ENCODE measurements around the gene FAM20A. TPM values are rescaled to one million over a fixed set of nuclear protein-coding genes. Genes with fewer than 3 reads are reported as not detected.

FAM20A gene
- total and polyA plus RNA-seq, 2 of the 8 experiments (the other 6 are each of a cell fraction or from before 2014, with no cell fraction given) = 3.6 to 11.9 TPM

DNA sequence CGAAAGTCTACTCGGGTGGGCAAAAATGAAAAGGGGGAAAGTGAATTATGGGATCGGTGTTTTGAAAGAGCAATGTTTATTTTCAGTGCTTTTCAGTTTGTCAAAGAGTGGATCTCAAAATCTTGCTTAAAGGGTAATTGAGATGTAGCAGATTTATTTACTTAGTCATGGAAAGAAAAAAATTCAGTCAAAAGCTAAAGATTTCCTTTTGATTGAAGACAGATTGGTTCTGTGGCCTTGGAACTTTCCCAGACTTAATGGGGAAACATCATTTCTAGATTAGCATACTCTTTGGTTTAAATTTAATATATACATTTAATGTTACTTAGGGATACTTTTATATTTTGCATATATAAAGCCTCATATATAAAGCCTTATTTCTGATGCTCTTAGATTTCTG, 68.3 kb downstream of the FAM20A start:
- no peak overlapping the region for H4K8ac ChIP-seq (ENCODE audit: extremely low read depth, insufficient read depth, low read length)
- no peak overlapping the region for H3K18ac ChIP-seq (ENCODE audit: extremely low read depth, low read length)
- peaks cover 6 to 80% (median 36%) of the 10 kb centered on the region in 4 experiments for H3K36me3 ChIP-seq (ENCODE audit: control insufficient read depth in 2 of 4, insufficient read depth in 4 of 4, low read length in 3 of 4)
- POLR2A ChIA-PET (ENCODE audit: partially characterized antibody) = no interaction called here
- no peak overlapping the region for H2AK5ac ChIP-seq (ENCODE audit: low read depth, low read length)
- no peak overlapping the region for H2BK120ac ChIP-seq (replicated peaks; ENCODE audit: low read depth, low read length)
- no peak overlapping the region for H3K4me2 ChIP-seq (ENCODE audit: insufficient read depth in 1 of 2, low read depth in 2 of 2, low read length in 2 of 2)
- H2BK20ac ChIP-seq (ENCODE audit: low read length) = no peak overlapping the region
- no peak overlapping the region for H3K56ac ChIP-seq (replicated peaks; ENCODE audit: insufficient read length, low read depth, low read length)
- no peaks in the 10 kb centered on the region for H3K79me2 ChIP-seq (ENCODE audit: control insufficient read depth in 1 of 2, insufficient read depth in 2 of 2, low read length in 2 of 2)
- no peak overlapping the region for H4K5ac ChIP-seq (ENCODE audit: insufficient read length, low read depth, low read length)
- H3K4ac ChIP-seq (replicated peaks; ENCODE audit: insufficient read length, low read depth, low read length) = no peak overlapping the region
- 82% methylated on average over 3 of the region's 3 CpGs; no CpG with 5 or more reads in 1 of the 2 experiments for WGBS, 2 experiments (ENCODE audit: extremely low coverage in 1 of 2, insufficient coverage in 1 of 2, insufficient read length in 1 of 2, insufficient replicate concordance in 2 of 2, low coverage in 1 of 2, low lambda C conversion rate in 2 of 2, missing lambda C conversion rate in 1 of 2)
- no peak overlapping the region for H3K23ac ChIP-seq (ENCODE audit: insufficient read length)
- CTCF ChIA-PET (ENCODE audit: partially characterized antibody) = interaction anchor here (0.6 to 1.8 kb wide), 8 partner anchors 8 to 1082 kb away, joined by 3 to 21 read pairs (median 5); no protein-coding TSS in a partner anchor
- DNase-seq (ENCODE audit: low read depth in 1 of 2, low spot score in 2 of 2) (no peak), FAIRE-seq (no peak)
- H3K23me2 ChIP-seq (ENCODE audit: low read depth, low read length) = no peaks in the 10 kb centered on the region
- TF ChIP-seq JUN (IDR thresholded peaks at IDR 0.05; ENCODE audit: low read depth, low read length) (no peak), EGR1 (IDR thresholded peaks at IDR 0.05; ENCODE audit: borderline replicate concordance, low read depth, low read length) (no peak), SUZ12 (IDR thresholded peaks at IDR 0.05; ENCODE audit: low read length) (no peak), HDAC6 (IDR thresholded peaks at IDR 0.05; ENCODE audit: low read depth, low read length) (no peak), SAP30 (IDR thresholded peaks at IDR 0.05; ENCODE audit: insufficient read depth, insufficient replicate concordance, low read length) (no peak), SP4 (IDR thresholded peaks at IDR 0.05; ENCODE audit: low read length) (no peak), NRF1 (IDR thresholded peaks at IDR 0.05; ENCODE audit: low read depth, low read length) (no peak), SIX5 (IDR thresholded peaks at IDR 0.05; ENCODE audit: low read depth, low read length) (no peak), CBX5 (IDR thresholded peaks at IDR 0.05; ENCODE audit: low read depth, low read length) (no peak), JUND (IDR thresholded peaks at IDR 0.05; ENCODE audit: low read length) (no peak)
- no peak overlapping the region for H2BK12ac ChIP-seq (ENCODE audit: low read depth, low read length)
- no peaks in the 10 kb centered on the region for H3K9me3 ChIP-seq (ENCODE audit: insufficient read depth in 2 of 2, low read depth in 1 of 2, low read length in 1 of 2)
- no peak overlapping the region for H3K9ac ChIP-seq (replicated peaks in 1 of 4; ENCODE audit: extremely low read depth in 1 of 4, low read depth in 3 of 4, low read length in 3 of 4)
- no peaks in the 10 kb centered on the region for H3K27me3 ChIP-seq (replicated peaks in 1 of 4; ENCODE audit: control insufficient read depth in 3 of 4, extremely low read depth in 1 of 4, insufficient read depth in 3 of 4, low read length in 3 of 4)
- H2BK5ac ChIP-seq (ENCODE audit: low read depth, low read length) = no peak overlapping the region
- H3K4me3 ChIP-seq (ENCODE audit: extremely low read depth in 1 of 4, insufficient read depth in 2 of 4, low read depth in 3 of 4, low read length in 4 of 4) = no peak overlapping the region
- H3K27ac ChIP-seq (ENCODE audit: low read depth, low read length) = no peak overlapping the region
- no peak overlapping the region for H2AFZ ChIP-seq (ENCODE audit: low read length)
- H4K91ac ChIP-seq (replicated peaks; ENCODE audit: insufficient read length, low read length) = no peak overlapping the region
- no peaks in the 10 kb centered on the region; the same call in 1 of the 2 replicates for H3K79me1 ChIP-seq (ENCODE audit: low read depth, low read length)
- H2BK15ac ChIP-seq (ENCODE audit: low read length) = no peak overlapping the region
- H3K14ac ChIP-seq (ENCODE audit: insufficient read length) = no peak overlapping the region
- peaks cover 0 to 3% of the 10 kb centered on the region in 2 experiments for H4K20me1 ChIP-seq (replicated peaks in 1 of 2; ENCODE audit: control insufficient read depth in 1 of 2, insufficient read depth in 2 of 2, low read length in 2 of 2)
- H3K4me1 ChIP-seq (replicated peaks in 1 of 4; ENCODE audit: control insufficient read depth in 3 of 4, insufficient read depth in 4 of 4, low read length in 3 of 4) = no peaks in the 10 kb centered on the region
